K562 (cell line): Measurements from ENCODE around the gene TCEAL8. TPM values are rescaled to one million over a fixed set of nuclear protein-coding genes. Genes with fewer than 3 reads are reported as not detected.
A peak's percentile ranks its signal among the peaks of the same experiment; 100 is the strongest.

Experiments used
- ARID1B ChIP-seq: fragments of 450-650 bp; IDR thresholded peaks from 2 replicates; pipeline ENCODE4 v1.6.1; 2016; ENCODE audit warnings: antibody characterized with exemption, mild to moderate bottlenecking, inconsistent platforms
- ATF7 ChIP-seq: fragments of 450-650 bp; IDR thresholded peaks from 2 replicates; pipeline ENCODE4 v1.7.1; 2014; ENCODE audit warnings: mild to moderate bottlenecking, moderate library complexity
- CBFA2T3 ChIP-seq: fragments of 450-650 bp; IDR thresholded peaks from 2 replicates; pipeline ENCODE4 v1.6.1; 2017
- ETV1 ChIP-seq: fragments of 450-650 bp; conservative IDR thresholded peaks from 2 replicates; pipeline ENCODE4 v1.6.1; 2016; ENCODE audit warnings: missing genetic modification characterization, control low read depth, low read depth, missing compliant biosample characterization
- ETV5 ChIP-seq: sonication (generic); formaldehyde crosslinking; IDR thresholded peaks from 2 replicates; pipeline ENCODE4 v1.4.0; 2020; ENCODE audit warnings: low read depth, mild to moderate bottlenecking, missing genetic modification reagents
- IRF2 ChIP-seq: sonication (generic); formaldehyde crosslinking; IDR thresholded peaks from 2 replicates; pipeline ENCODE4 v1.8.1; 2022; ENCODE audit warnings: mild to moderate bottlenecking, missing genetic modification reagents
- JUND ChIP-seq, 2 experiments: IDR thresholded peaks; 2 replicates in 1 of 2; 3 replicates in 1 of 2; pipeline ENCODE4 v1.6.1; 2011; ENCODE audit warnings: borderline replicate concordance in 2 of 2, low read depth in 2 of 2, low read length in 2 of 2, improper control_type of control experiment in 1 of 2, missing biosample characterization in 1 of 2, missing genetic modification characterization in 1 of 2, missing genetic modification reagents in 1 of 2
- NBN ChIP-seq: fragments of 450-650 bp; IDR thresholded peaks from 2 replicates; pipeline ENCODE4 v1.6.1; 2016; ENCODE audit warnings: low read depth, mild to moderate bottlenecking
- NCOA6 ChIP-seq: fragments of 450-650 bp; IDR thresholded peaks from 2 replicates; pipeline ENCODE4 v1.6.1; 2017; ENCODE audit warnings: mild to moderate bottlenecking
- SMAD4 ChIP-seq: fragments of 250-450 bp; sonication (Bioruptor Pico); conservative IDR thresholded peaks from 2 replicates; pipeline ENCODE4 v1.8.0; 2021; ENCODE audit warnings: inconsistent platforms, mild to moderate bottlenecking, moderate library complexity
- TAF1 ChIP-seq: IDR thresholded peaks from 2 replicates; pipeline ENCODE4 v1.6.1; 2011; ENCODE audit warnings: mild to moderate bottlenecking, low read length, moderate library complexity; ENCODE audit not compliant: insufficient read depth, control insufficient read depth, severe bottlenecking; ENCODE audit errors: extremely low read depth
- TAL1 ChIP-seq: fragments of 450-650 bp; IDR thresholded peaks from 2 replicates; pipeline ENCODE4 v1.6.1; 2016; ENCODE audit warnings: mild to moderate bottlenecking
- ZFP36 ChIP-seq: fragments of 150-350 bp; IDR thresholded peaks from 2 replicates; pipeline ENCODE4 v1.6.1; 2018; ENCODE audit warnings: low read length, low read depth; ENCODE audit not compliant: partially characterized antibody
- ZSCAN29 ChIP-seq: fragments of 450-650 bp; IDR thresholded peaks from 2 replicates; pipeline ENCODE4 v1.6.1; 2017
- polyA plus RNA-seq, 8 experiments: library from polyadenylated mRNA; depleted of rRNA in 4 of 8; stranded (reverse) in 5 of 8; unstranded in 3 of 8; fragments of >200 nt; fragmentation: Nextera tagmentation in 2 of 8; fragmentation: Illumina TruSeq in 1 of 8; extraction: Ambion mirVana in 2 of 8; extraction: Trizol in 1 of 8; gene quantifications; 2 replicates each; pipeline versions ENCODE4 v1.2.1 to v1.2.3, GENCODE V29; 2011 to 2014; ENCODE audit warnings: inconsistent platforms in 1 of 8, missing spikeins in 1 of 8
- total RNA-seq, 7 experiments: library from RNA; depleted of rRNA in 6 of 7; stranded (reverse); fragments of >200 nt in 6 of 7; fragmentation: Illumina TruSeq in 2 of 7; extraction: Trizol in 2 of 7; gene quantifications; 2 replicates each; pipeline versions ENCODE4 v1.2.1 to v1.2.3, GENCODE V29; 2011 to 2021; ENCODE audit warnings: low replicate concordance in 1 of 7
- TF ChIP-seq, protein P1 (sequence below): sonication (generic); formaldehyde crosslinking; IDR thresholded peaks from 2 replicates; pipeline ENCODE4 v1.8.0; 2023; ENCODE audit warnings: mild to moderate bottlenecking, missing genetic modification reagents
- TF ChIP-seq, protein P2 (sequence below): IDR thresholded peaks from 2 replicates; pipeline ENCODE4 v1.6.1; 2011; ENCODE audit not compliant: insufficient read length; ENCODE audit errors: extremely low read depth
- TF ChIP-seq, protein P3 (sequence below): fragments of 450-650 bp; IDR thresholded peaks from 2 replicates; pipeline ENCODE4 v1.6.1; 2018; ENCODE audit not compliant: partially characterized antibody
- TF ChIP-seq, protein P4 (sequence below), 2 experiments: fragments of 450-650 bp in 1 of 2; sonication (generic) in 1 of 2; formaldehyde crosslinking in 1 of 2; IDR thresholded peaks in 1 of 2; conservative IDR thresholded peaks in 1 of 2; 2 replicates each; pipeline versions ENCODE4 v1.6.1 to v1.8.1; 2016 to 2023; ENCODE audit warnings: mild to moderate bottlenecking in 2 of 2, moderate library complexity in 2 of 2, inconsistent platforms in 1 of 2, missing genetic modification reagents in 1 of 2

The TCEAL8 gene
- total and polyA plus RNA-seq, 9 of the 15 experiments (the other 6 are each of a cell fraction or from before 2014, with no cell fraction given) = 49.0 to 178 (median 101) TPM

DNA sequence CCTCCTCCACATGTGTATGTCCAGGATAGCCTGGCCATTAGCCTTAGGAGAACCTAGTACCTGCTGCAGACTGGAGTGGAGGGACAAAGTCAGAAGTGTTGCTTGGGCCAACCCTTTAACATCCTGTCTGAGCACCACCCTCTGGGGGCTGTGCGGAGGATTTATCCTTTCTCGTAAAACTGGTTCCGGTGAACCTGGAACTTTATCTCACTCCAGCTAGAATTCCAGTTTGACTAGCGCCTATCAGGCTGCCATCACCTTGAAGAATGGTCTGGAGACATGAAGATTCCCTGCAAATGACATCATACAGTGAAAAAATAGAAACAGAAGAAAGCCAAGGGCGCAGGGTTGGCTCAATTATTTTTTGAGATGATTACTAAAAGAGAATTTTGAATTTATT, 4.0 kb downstream of the TCEAL8 start (continued):
- TF ChIP-seq, protein P1, sequence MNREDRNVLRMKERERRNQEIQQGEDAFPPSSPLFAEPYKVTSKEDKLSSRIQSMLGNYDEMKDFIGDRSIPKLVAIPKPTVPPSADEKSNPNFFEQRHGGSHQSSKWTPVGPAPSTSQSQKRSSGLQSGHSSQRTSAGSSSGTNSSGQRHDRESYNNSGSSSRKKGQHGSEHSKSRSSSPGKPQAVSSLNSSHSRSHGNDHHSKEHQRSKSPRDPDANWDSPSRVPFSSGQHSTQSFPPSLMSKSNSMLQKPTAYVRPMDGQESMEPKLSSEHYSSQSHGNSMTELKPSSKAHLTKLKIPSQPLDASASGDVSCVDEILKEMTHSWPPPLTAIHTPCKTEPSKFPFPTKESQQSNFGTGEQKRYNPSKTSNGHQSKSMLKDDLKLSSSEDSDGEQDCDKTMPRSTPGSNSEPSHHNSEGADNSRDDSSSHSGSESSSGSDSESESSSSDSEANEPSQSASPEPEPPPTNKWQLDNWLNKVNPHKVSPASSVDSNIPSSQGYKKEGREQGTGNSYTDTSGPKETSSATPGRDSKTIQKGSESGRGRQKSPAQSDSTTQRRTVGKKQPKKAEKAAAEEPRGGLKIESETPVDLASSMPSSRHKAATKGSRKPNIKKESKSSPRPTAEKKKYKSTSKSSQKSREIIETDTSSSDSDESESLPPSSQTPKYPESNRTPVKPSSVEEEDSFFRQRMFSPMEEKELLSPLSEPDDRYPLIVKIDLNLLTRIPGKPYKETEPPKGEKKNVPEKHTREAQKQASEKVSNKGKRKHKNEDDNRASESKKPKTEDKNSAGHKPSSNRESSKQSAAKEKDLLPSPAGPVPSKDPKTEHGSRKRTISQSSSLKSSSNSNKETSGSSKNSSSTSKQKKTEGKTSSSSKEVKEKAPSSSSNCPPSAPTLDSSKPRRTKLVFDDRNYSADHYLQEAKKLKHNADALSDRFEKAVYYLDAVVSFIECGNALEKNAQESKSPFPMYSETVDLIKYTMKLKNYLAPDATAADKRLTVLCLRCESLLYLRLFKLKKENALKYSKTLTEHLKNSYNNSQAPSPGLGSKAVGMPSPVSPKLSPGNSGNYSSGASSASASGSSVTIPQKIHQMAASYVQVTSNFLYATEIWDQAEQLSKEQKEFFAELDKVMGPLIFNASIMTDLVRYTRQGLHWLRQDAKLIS = no peak
- TF ChIP-seq ETV5 (CRISPR knock-in tag) (peak; percentile 62; the same call in 1 of the 2 replicates), ZSCAN29 (no peak), ATF7 (peak; percentile 83), TAL1 (peak; percentile 53), IRF2 (CRISPR knock-in tag) (no peak), TAF1 (no peak), ZFP36 (no peak), ETV1 (tag) (peak; percentile 34), NBN (no peak), CBFA2T3 (peak; percentile 78), NCOA6 (no peak), JUND (IDR thresholded peaks at IDR 0.05; ENCODE audit: borderline replicate concordance, low read depth, low read length) (peak; percentile 81), JUND (tag; IDR thresholded peaks at IDR 0.05; ENCODE audit: borderline replicate concordance, low read depth, low read length) (peak; percentile 67; the same call in 2 of the 3 replicates), ARID1B (peak; percentile 74), SMAD4 (peak; percentile 74)
- TF ChIP-seq, protein P2, sequence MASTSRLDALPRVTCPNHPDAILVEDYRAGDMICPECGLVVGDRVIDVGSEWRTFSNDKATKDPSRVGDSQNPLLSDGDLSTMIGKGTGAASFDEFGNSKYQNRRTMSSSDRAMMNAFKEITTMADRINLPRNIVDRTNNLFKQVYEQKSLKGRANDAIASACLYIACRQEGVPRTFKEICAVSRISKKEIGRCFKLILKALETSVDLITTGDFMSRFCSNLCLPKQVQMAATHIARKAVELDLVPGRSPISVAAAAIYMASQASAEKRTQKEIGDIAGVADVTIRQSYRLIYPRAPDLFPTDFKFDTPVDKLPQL = no peak
- TF ChIP-seq, protein P3, sequence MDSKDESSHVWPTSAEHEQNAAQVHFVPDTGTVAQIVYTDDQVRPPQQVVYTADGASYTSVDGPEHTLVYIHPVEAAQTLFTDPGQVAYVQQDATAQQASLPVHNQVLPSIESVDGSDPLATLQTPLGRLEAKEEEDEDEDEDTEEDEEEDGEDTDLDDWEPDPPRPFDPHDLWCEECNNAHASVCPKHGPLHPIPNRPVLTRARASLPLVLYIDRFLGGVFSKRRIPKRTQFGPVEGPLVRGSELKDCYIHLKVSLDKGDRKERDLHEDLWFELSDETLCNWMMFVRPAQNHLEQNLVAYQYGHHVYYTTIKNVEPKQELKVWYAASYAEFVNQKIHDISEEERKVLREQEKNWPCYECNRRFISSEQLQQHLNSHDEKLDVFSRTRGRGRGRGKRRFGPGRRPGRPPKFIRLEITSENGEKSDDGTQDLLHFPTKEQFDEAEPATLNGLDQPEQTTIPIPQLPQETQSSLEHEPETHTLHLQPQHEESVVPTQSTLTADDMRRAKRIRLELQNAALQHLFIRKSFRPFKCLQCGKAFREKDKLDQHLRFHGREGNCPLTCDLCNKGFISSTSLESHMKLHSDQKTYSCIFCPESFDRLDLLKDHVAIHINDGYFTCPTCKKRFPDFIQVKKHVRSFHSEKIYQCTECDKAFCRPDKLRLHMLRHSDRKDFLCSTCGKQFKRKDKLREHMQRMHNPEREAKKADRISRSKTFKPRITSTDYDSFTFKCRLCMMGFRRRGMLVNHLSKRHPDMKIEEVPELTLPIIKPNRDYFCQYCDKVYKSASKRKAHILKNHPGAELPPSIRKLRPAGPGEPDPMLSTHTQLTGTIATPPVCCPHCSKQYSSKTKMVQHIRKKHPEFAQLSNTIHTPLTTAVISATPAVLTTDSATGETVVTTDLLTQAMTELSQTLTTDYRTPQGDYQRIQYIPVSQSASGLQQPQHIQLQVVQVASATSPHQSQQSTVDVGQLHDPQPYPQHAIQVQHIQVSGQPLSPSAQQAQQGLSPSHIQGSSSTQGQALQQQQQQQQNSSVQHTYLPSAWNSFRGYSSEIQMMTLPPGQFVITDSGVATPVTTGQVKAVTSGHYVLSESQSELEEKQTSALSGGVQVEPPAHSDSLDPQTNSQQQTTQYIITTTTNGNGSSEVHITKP = no peak
- TF ChIP-seq, protein P4, sequence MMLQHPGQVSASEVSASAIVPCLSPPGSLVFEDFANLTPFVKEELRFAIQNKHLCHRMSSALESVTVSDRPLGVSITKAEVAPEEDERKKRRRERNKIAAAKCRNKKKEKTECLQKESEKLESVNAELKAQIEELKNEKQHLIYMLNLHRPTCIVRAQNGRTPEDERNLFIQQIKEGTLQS (IDR thresholded peaks at IDR 0.05) = peak; percentile 74; the same call in 1 of the 2 replicates
- TF ChIP-seq, protein P4 (CRISPR knock-in tag; conservative IDR thresholded peaks at IDR 0.05) = no peak
